ELF-1 (cell line): ENCODE results near the gene NR5A1.

Experiments used
- DNase-seq: peaks from one replicate; pipeline ENCODE4 v3.0.0-alpha.2; 2016; ENCODE audit warnings: low read depth, low spot score

Gene NR5A1

DNA sequence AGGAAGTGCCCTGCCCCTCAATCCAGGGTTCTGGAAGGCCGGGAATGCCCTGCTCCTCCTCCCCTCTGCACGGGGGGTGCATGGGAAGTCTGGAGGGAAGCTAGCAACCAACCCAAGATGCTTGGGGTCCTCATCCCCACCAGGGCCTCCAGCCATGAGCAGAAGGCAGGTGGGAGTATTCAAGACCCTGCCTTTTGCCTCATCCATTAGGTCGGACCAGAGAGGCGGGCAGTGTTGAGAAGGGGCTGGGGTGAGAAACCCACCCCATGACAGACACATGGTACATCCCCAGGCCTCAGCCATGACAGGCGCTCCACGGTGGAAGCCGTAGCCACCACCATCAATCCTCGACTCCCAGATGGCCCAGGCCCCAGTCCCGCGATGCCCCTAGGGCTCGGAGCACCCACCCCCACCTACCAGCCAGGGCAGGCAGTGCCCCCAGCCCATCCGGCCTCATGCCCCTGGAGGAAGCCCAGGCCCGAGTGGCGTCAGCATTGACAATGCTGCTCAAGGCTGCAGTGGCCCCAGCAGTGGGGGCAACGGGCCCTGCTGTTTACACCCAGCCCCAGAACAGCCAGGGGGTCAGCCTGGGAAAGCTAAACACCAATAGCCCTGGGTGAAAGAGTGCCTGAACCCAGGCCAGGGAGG is 8.6 kb downstream of the NR5A1 start:
- DNase-seq: no peak

DNA sequence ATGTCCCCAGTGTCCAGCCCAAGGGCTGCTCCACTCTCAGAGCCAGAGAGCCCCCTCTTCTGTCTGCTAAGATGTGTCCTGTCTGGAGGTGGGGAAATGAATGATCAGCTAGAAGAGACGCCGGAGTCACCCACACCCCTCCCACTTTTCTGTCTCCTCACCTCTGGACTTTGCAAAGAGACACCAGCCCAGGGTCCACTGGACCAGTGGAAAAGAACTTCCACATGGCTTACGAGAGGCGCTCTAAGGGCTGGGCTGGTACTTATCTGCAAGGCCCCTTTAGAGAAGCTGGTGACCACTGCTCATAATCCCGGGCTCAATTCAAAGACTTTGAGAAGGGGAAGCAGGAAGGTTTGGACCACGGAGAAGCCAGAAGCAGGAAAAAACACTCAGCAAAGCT is 9.2 kb downstream of the NR5A1 start:
- no peak for DNase-seq

DNA sequence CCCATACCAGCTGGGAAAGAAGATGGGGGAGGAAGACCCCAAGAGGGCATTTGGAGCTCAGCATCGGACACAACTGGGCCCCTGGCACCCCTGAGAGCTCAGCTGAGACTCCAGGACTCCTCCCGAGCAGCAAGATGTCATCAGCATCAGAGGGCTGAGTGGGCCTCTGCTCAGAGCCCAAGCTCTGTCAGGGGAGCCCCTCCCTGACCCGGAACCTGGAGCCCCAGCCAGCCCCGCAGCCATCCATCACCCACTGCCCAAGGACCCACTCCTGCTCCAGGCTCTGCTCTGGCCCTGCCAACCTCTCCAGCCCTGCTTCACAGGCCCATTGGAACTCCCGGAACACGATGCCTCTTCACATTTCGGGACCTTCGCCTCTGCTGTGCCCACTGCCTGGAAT is 9.8 kb downstream of the NR5A1 start:
- no peak for DNase-seq

DNA sequence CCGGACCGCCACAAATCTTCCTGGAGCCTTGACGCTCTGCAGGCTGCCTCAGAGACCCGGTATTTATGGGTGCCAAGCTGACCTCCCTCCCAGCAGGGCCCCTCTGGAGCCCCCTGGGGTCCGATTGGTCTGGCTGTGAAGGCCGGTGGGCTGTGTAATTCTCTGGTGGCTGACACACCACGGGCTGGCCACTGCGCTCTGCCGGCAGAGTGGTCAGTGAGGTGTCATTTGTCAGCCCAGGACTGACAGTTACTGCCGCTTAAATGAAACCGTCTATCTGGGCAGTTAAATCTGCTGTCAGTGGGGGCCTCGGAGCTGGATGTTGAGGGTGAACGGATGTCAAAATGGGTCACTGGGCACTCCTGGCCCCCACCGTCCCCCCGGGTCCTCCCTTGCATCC is 10.7 kb downstream of the NR5A1 start:
- no peak for DNase-seq

DNA sequence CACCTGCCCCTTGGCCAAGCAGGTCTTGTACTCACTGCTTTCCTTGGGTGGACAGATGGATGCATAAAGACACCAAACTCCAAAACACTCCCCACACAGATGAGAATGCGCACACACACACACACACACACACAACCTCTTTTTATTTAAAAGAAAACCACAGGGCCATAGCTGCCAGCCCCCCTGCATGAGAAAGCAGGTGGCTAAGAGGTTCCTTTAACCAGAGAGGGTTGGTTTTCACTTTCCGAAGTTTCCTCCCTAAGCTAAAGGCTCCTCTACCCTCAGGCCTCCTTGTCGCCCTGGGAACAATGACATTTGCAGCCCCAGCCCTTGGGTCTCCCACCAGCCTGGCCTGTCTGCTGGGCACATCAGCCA is 11.1 kb downstream of the NR5A1 start:
- no peak for DNase-seq

DNA sequence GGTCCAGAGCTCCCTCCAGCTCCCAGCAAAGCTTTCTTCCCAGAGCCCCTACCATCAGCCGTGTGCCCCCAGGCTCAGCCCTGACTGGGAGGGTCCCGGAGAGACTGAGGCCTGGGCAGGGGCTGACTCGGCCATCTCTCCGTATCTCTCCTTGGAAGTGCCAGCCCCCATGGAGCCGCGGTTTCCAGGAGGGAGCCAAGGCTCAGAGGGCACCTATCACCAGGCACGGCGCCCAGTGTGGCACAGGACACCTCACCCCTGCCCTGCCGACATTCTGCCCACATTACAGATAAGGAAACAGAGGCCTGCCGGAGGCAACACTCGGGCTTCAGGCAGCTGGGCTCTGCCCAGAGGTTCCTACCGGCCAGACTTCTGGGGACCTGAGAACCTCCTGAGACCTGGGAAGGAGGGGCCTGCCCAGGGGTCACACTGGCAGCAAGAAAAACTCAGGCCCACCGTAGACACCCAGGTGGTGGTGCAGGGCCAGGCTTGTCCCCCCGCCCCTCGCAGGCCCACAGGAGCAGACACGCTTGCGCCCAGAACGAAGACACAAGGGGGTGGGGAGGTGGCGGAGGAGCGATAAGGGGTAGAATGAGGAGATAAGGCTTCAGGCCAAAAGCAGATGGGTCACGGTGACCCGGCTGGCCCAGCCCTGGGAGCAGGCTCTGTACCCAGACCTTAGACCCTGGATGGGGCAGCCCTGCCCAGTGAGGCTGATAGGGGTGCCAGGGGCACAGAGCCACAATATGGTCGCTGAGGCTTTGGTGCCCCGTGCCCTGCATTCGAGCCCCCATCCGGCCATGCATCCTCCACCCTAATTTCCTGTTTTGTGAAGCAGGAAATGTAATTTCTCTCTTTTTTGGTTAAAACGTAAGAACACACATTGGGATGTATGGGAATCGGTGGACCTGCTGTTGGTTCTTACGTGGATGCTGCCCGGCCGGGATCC is 11.8 kb downstream of the NR5A1 start:
- DNase-seq: no peak

DNA sequence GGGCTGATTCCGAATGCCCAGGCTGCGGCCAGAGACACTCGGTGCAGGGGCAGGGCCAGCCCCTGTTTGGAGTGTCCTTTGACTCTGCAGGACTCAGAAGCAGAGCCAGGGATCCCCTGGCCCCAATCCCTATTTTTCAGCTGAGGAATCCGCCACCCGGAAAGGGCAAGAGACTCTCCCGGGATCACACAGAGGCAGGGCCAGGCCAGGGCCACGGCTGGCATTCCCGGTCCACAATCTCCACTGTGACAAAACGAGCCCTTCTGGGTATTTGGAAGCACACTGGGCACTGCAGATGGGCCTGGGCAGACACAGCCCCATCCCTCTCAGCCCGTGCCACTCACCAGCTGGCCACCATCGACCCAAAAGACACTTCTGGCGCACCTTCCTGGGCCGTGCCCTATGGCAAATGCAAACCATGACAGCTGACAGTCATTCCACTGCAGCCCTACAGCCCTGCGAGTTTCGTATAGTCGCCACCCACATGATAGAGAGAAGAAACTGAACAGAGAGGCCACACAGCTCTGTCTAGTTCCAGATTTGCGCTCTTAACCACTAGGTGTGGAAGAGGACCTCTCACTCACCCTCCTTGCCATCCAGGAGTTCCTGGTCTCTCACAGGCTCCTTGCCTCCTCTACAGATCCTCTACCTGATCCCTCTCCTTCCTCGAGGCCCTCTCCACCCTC is 13.3 kb downstream of the NR5A1 start:
- no peak for DNase-seq

DNA sequence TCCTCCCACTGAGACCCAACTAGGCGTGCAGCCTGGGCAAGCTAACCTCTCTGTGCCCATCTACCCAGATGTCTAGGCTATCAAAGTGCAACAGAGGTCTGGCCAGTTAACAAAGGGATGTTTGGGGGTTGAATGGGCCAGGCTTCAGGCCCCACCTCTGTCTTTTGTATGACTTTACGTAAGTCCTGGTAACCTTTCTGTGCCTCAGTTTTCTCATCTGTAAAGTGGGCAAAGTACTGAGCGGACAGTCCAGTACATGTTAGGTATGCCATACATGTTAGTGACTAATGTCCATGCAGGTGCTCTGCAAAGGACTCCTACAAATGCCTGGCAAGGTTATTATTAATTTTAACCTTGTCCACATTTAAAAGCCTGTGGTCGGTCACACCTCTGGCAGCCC is 14.0 kb downstream of the NR5A1 start:
- DNase-seq: no peak

DNA sequence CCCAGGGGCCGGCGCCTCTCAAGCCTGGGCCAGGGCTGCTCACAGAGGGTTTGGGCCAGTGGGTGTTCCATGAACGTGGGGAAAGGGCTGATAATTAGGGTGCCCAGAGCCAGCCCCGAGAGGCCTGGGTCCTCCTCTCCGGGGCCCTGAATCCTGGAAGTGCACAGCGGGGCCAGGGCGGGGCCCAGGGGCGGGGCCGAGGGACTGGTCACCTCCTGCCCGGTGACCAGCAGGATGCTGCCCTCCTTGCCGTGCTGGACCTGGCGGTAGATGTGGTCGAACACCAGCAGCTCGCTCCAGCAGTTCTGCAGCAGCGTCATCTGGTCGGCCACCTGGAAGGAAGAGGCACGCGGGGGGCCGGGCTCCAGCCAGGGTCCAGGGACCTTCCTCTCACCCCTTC is 14.4 kb downstream of the NR5A1 start:
- DNase-seq: no peak

DNA sequence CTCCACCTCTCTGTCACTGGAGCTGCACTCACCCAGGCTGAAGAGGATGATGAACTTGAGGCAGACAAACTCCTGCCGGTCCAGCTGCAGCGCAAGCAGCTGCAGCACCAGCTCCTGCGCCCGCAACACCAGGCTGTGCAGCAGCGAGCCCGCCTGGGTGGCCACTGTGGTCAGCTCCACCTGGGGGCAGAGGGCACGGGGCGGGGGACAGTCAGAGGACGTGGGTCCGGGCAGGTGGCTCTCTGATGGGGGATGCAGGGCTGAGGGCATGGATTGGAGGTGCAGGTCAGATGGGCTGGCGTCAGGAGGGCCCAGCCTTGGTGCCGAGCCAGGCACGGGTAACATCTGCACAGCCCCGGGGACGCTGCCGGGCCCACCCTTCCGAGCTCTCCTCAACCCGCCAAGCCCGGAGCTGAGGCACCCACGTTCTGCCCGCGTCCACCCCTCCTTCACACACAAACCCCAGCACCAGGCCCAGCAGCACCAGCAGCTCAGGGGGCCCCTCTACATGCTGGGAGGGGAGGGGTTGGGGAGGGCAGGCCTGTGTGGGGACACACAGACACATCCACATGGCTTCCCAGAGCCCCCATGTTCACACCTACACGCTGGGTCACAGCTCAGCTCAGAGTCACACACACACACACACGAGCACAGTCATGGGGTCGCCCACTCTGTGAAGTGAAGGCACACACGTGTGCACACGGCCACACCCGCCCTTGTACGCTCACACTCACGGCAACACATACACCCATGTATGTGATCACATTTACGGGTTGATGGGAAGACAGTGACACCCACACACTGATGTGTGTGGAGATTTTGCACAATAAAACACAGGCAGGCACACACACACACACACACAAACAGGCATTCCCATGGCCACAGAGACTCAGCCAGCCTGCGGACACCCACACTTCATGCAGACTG is 15.9 kb downstream of the NR5A1 start:
- no peak for DNase-seq

DNA sequence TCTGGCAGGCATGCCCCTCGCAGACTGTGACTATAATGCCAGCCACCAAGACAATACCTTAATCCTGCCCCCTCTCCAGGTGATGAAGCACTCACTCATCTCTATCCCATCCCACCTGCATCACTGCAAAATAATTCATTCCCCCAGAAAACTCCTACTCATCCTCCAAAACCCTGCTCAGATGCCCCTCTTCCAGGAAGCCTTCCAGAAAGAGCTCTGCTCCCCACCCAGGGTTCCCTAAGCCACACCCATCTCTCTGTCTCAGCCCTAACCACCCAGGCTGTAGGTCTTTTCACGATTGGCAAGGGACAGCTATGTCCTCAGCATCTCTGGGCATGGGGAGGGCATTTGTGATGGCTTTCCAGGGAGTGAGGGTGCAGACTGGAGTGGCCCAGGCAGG is 17.2 kb downstream of the NR5A1 start:
- DNase-seq: no peak

DNA sequence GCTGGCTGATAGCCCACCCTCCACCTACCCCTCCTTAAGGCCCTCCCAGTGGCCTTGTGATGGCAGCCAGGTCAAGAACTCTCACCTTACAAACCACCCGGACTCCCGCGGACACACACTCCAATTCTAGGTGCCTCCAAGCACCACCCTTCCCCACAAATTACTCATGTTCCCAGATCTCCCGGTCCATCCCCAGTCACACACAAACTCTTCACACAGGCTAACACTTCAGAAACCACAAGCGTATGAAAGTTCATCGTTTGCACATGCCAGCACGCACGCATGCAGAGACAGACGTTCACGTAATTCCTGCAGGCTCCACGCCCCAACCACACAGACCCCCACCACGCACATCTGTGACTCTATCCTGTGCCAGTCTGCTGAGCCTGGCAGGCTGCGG is 18.0 kb downstream of the NR5A1 start:
- DNase-seq: no peak

DNA sequence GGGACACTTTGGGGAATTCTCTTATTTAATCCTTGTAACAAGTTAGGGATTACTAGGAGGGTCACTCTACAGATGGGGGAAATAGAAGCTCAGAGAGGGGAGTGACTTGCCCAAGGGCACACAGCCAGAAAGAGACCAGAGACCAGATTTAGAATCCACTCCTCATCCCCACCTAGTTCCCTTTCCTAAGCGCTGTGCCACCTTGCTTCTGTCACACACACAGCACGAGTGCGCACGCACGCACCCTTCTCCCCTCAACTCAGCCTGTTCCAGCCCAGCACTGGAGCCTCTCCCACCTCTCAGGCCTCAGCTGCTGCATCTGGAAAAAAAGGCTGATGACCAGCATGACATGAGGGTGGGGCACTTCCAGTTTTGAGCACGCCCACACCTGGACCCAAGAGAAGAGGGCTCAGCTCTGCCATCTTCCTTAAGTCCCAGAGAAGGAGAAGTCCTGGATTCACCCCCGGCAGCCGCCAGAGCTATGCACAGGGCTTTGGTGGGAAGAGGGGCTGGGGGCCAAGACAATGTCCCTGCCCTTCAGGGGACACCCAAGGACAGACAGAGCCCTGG is 18.5 kb downstream of the NR5A1 start:
- DNase-seq: no peak

DNA sequence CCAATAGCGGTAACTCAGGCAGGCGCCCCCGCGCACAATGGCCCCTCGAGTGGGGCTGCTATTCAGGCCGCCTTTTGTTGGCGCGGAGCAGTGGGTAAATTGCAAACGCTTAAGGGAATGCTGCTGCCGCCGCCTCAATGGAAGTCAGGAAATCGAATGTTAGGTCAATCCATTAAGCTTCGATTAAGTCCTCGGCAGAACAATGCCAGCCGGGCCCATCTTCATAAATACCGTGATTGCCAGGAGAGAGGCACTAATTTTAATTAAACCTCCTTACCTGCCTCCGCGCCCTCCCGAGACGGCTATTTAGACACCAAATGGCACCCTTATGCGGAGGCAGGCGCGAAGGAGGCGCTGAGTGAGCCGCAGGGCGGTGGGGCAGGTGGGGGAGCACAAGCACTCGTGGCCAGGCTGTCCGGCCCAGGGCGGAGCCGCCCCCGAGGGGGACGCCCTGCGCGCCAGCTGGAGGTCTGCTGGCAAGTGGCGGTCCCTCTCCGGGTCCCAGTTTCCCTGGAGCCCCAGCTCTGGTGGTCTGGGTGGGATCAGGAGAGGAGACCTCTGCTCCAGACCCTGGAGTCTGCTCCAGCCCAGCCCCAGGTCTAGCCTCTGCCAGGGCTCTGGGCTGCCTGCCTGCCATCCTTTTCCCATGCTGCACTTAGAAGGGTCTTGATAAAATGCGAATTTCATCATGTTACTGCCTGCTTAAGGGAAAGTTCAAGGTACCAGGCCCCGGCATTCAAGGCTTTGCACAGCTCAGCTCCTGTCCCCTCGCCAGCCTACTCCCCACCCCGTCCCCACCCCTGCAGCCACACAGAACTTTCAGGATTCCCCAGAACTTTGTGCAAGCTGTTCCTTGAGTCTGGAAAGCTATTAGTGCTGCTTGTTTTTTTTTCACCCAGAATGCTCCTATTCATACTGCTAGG is 19.7 kb downstream of the NR5A1 start:
- no peak for DNase-seq

DNA sequence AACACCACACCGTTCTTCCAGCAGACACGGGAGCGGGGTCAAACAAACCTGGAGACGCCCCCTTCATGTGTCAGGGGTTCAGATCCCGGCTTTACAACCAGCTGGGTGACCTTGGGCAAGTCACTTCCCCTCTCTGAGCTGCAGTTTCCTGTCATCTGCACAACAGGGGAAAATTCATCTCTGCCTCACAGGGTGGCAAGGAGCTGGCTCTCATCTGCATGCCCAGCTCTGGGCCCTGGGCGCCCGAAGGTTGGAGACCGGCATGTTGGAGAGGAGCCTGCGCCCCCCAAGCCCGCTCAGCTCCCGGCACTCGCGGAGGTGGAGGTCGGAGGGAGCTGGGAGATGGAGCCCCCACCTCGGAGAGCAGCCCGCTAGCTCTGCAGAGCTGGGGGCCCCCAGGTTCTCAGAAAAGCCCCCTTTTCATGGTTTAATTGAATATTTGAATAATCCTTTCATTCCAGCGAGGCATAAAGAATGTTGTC is 20.4 kb downstream of the NR5A1 start:
- DNase-seq: no peak

DNA sequence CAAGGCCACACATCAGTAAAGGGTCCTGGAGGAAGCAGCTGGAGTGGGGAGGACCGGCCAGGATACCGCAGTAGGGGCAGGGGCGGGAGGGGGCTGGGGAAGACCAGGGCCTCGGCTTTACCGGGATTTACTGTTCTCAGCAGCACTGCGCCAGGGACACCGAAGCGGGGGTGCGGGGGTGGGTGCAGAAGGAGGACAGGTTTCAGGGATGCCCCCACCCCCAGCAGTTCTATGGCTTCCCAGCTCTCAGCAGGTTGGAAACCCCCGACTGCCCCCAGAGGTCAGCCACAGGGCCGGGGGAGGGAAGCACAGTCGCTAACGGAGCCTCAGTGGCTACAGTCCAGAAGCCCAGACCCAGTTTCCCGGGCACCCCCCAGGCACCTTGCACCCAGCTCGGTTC is 21.3 kb downstream of the NR5A1 start:
- no peak for DNase-seq

DNA sequence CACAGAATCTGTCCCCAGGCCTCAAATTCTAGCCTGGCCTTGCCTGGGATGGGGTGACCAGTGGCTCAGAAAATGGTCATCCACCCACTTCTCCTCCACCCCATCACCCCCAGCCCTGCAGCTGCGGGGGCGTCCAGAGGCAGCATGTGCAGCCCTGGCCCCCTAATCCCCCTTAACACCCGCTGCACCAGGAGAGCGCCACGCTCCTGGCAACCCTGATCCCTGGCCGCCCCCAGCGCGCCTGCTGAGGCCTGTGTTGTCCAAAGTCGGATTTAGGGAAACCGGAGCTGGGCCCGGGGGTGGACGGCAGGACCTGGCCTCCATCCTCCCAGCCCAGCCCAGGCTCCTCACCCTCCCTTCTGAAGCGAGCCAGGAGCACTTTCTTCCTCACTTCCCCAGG is 22.0 kb downstream of the NR5A1 start:
- no peak for DNase-seq

DNA sequence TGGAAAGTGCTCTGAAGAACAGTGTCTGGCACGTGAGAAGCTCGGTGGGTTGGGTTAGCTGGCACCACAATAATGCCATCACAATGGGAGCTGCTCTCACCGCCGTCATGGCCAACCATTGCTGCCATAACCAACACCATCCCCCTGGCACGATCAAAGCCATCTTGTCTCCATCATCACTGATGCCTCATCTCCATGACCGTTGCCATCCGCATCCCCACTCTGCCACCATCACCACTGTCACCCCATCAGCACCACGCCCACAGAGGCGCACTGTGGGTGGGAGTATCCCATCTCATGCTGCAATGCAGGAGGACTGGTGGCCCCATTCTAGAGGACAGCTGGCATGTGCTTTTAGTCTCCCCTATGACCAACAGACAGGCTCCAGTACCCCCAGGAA is 23.7 kb downstream of the NR5A1 start:
- DNase-seq: no peak

DNA sequence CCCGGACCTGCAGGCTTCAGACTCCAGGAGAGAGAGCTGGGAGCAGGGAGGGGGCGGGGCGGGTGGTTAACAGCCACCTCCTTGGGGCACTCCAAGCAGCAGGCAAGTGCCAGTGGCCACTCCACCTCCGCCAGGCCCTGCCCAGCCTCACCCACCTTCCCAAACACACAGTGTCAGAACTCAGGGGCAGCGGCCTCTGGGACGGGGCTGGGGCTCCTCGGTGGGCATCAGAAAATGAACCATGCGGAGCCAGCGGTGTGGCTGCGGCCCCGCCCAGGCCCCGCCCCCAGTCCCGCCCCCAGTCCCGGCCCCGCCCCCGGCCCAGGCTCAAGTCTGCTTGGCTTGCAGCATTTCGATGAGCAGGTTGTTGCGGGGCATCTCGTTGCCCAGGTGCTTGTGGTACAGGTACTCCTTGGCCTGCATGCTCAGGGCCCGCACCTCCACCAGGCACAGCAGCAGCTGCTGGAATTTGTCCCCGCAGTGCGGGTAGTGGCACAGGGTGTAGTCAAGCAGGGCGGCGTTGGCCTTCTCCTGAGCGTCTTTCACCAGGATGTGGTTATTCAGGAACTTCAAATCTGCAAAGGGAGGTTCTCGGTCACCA is 24.7 kb downstream of the NR5A1 start:
- no peak for DNase-seq

DNA sequence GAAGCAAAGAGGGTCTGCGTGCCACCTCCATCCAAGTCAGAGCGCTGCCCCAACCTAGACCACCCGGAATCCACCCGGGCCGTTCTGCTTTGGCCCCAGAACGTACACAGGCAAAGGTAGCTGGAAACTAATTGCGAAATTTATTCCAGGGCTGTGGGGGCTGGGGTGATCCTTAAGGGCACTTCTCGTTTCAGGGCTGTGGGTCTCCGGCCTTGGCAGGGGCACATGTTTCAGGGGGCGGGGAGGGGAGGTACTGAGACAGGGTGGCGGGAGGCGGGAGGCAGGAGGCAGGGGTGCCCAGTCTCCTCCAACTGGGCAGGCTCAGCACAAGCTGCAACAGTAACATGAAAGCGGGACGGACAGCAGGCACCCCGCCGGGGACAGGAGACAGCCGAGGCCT is 26.1 kb downstream of the NR5A1 start:
- no peak for DNase-seq
